ENCODE measurements around the gene URB2.
"Not testable (repeated sequence)": the region's sequence is repeated elsewhere in the genome, so short reads cannot be mapped to it uniquely, and the experiment has no call there.

The URB2 gene

DNA sequence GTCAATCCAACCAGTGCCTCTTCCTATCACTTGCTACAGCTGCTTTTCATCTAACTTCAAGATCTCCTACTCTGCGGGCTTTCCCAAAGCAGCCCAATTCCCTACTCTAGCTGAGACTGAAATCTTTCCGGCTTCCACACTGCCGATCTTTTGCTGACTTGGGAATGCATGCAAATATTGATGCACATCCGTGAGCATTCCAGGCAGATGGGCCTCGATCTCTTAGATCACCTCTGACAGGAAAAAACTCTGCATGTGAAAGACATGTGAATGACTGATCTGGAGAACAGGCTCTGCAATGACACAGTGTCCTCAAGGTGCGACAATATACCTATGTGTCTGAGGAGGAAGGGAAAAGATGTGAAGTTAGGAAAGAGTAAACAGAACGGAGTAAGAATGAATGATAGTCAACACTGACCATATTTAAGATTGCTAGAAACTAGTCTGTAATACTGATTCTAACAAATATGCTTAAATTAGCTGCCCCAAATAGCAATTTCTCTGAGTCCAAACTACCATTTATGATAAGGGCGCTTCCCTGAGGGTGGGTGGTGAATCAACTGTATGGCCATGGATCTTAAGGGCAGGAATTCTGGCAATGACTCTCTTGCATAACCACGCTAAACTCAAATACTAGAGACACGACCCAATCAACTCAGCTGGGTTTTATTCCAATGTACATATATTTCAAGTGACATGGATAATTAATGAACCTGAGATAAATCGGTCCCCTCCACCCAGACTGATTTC, 8.5 kb upstream of the URB2 start:
- no peak for DNase-seq

DNA sequence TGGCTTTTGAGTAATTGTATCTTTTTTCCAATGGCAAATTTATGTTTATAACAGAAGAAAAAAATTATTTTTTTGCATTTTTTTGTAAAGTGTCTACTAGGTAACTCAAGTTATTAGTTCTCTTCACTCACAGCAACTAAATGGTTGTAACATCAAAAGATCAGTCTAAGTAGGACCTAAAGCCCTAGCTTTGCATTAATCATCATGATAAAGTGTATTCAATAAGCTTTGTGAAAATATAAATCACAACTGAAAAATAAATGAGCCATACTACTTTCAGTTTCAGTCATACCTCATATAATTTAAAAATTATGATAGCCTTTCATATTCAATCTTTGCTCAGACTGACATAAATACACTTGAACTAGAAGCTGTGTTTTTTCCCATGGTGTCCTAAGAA, 7.0 kb upstream of the URB2 start:
- DNase-seq, result no peak

DNA sequence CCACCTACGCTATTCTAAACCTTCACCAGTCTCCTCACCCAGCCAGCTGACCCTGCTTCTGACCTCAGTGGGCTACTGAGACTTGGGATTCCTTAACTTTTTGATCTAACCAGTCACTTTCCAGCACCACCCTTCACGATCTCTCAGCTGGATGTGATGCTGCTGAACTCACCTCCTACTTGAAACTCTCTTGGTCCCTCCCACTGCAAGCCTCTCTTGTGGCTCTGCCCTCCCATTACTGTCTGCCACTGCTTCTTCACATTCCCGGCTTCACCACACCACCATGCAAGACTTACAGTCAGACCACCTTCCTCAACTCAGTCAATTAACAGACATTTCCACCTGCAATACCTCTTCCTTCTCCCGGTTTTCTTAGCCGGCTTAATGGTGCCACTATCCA, 6.4 kb upstream of the URB2 start:
- DNase-seq, result no peak

DNA sequence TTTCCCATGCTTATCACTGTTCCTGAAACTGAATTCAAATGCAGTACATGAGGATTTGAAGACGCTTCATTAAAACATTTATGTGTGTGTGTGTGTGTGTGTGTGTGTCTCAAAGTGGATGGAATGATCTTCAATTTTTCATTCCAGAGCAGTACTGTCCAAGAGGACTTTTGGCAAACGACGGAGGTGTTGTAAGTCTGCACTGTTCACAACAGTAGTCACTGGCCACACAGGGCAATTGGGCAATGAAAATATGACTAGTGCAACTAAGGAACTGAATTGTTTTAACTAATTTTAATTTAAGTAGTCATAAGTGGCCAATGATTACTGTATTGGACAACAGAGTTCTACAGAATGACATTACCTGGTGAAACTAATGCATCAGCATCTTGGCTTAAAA, 5.2 kb upstream of the URB2 start:
- DNase-seq, result no peak

DNA sequence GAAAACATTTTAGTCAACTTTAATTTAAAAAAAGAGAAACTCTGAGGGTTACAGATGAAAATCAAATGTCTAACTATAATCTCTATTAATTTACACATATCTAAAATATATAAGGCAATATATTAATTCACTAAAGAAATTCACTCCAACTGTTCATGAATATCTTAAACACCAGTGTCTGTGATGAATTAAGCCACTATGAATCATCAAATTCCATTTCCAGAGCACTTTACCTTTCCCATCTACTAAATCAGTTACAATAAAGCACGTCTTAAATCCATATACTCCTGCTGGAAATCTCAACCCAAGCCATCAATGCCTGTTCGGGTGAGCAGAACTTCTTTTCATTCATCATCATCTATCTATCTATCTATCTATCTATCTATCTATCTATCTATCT, 4.4 kb upstream of the URB2 start:
- no peak for DNase-seq

DNA sequence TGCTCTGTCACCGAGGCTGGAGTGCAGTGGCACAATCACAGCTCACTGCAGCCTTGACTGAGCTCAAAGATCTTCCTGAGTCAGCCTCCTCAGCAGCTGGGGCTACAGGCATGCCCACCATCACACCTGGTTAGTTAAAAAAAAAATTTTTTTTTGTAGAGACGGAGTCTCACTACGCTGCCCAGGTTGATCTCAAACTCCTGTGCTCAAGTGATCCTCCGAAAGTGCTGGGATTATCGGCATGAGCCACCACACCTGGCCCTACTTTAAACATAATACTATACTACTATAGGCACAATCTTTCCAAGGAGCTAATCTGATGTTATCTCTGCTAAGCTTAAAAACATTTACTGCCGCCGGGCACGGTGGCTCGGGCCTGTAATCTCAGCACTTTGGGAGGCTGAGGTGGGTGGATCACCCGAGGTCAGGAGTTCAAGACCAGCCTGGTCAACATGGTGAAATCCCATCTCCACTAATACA, 3.4 kb upstream of the URB2 start:
- not testable (repeated sequence) for DNase-seq

DNA sequence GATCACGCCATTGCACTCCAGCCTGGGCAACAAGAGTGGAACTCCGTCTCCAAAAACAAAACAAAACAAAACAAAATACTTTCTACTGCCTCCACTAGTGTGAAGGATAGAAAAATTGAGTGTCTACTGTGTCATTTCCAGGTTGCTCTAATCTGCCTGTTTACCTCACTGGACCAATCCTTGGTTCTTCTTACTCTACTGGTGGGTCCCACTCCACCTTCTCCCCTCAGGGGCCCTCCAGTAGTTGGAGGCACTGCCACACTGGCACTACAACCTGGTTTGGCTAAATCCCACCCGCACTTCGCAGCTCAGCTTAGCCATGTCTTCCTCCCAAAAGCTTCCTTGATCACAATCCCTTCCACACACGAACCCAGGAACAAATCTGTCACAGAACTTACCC, 2.8 kb upstream of the URB2 start:
- DNase-seq, result no peak

DNA sequence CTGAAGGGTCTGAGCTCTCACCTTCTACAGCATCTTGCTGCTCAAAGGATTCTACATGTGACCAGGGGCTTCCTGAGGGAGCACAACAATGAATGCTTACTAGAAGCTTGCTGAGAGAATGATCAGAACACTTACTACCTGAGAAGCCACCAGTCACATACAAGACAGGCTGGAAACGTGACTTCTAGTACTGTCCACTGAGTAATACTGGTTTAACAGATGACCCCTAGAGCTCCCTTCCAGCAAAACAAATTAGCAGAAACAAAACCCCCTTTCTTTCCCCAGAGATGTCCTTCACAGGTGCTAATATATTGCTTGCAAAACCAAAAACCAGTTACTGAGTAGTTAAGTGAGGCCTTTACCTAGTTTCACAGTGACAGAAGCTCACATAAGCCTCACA, 2.2 kb upstream of the URB2 start:
- DNase-seq, result no peak

DNA sequence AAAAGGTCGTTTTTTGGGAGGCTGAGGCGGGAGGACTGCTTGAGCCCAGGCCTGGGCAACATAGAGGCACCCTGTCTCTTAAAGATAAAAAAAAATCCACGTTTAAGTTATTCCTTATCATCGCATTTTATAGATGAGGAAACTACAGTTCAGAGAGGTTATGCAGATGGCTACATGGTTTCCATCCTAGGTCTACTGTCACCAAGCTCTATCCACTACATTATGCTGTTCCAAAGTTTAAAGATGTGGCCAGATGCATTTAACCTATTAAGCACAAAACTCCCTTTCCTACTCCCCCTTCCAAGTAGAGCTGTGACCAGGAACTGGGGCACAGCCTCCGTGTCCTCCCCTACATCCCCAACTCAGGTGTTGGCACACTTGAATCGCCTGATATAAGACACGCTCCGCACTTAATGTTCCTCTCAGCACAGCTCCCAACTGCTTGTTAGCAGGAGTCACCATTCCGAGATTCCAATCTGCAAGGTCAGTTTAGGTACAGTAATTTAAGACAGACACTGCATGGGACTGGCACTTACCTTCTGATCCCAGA, 1.5 kb upstream of the URB2 start:
- DNase-seq, result no peak

DNA sequence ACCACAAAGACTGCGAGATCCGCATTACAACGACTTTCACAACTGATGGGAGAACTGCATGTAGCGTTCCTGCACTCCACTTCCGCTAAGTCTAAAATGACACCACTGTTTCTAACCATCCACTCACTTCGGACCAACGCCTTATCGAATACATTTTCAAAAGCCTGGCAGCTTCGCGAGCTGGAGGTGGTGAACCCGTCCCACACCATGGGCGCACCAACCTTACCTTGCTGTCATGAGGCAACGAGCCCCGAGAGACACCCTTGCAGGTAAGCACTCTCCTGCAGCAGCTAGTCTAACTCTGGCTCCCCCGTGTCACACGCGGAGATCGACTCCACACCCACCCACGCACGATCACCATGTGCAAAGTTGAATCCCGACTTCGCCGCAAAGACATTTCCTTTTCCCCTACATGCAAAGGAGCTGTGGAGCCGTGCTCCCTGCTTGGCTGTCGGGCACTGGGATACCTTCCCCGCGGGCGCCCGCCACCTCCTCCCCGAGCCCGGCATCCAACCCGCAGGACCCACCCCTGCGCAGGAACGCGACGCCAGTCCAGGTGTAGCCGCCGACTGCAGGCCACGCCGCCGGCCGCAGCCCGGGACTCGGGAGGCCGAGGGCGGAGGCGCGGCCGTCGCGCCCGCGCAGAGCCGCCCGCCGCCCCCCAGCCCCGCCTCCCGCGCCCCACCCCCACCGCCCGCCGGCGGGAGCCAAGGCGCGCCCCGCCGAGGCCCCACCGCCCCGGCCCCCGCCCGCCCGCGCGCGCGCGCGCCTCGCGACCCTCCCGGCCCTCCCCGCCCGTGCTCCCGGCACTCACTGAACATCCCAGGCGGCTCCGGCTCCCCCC, 754 bp upstream of the URB2 start:
- DNase-seq, result peak; percentile 60

DNA sequence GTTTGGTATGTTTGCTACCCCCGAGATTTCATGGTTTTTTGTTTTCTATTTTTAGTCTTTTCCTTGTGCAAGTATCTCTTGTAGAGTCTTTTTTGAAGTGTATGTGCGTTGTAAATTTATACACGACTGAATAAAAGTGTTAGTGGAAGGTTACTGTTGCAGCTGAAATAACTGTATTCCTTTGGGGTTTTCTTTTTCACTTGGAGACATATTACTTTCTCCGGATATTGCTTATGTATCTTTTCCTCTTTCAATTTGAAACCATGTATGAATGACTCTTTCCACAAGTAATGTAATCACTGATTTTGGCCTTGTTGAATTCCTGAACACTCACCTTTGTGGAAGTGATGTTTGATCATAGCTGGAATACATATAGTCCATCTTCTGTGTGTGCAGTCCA, 956 bp downstream of the URB2 start:
- DNase-seq, result no peak

DNA sequence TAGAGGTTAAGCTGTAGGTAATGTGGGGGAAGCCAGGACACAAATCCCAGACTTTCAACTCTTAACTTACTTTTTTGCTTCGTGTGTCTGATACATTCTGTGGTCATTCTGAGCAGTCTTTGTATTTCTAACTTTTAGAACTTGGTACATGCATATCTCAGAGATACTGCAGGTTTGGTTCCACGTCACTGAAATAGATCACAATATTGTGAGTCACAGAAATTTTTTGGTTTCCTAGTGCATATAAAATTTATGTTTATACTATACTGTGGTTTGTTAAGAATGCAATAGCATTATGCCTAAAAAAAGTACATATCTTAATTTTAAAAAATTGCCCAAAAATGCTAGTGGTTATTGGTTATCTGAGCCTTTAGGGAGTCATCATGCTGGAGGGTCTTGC, 3.2 kb downstream of the URB2 start:
- no peak for DNase-seq

DNA sequence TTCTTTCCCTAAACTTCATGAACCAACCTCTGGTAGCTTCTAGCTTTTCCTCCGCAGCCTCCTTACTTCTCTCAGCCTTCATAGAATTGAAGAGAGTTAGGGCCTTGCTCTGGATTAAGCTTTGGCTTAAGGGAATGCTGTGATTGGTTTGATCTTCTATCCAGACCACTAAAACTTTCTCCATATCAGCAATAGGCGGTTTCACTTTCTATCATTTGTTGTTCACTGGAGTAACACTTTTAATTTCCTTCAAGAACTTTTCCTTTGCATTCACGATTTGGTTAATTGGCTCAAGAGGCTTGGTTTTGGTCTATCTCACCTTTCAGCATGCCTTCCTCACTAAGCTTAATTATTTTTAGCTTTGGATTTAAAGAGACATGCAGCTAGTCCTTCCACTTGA, 5.1 kb downstream of the URB2 start:
- DNase-seq, result no peak

DNA sequence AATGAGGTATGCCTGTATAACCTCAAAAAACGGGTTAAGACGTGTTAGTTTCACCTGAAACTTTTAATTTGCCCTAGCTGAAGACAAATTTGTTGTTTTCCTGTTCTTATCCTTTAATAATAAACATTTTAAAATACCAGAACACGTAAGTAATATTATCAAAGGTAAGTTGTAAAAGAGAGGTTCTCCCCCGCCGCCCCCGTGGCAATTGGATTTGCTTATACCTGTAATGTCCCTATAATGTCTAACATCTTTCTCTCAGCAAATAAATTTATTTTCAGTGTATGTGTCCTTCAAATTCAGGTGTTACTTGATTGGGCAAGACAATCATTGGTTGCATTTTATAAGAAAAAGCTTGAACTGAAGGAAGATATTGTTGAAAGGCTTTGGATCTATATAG, 5.9 kb downstream of the URB2 start:
- no peak for DNase-seq

DNA sequence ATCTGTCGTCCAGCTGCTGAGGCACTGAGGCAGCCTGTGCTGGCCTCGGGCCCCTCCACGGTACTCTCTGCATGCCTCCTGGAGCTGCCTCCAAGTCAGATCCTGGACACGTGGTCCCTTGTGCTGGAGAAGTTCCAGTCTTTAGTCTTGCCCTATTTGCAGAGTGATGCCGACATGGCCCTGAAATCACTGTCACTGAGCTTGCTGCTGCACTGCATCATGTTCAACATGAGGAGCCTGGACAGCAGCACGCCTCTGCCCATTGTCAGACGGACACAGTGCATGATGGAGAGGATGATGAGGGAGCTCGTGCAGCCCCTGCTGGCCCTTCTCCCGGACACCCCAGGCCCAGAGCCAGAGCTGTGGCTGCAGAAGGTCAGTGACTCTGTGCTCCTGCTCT, 10.0 kb downstream of the URB2 start:
- DNase-seq, result no peak

DNA sequence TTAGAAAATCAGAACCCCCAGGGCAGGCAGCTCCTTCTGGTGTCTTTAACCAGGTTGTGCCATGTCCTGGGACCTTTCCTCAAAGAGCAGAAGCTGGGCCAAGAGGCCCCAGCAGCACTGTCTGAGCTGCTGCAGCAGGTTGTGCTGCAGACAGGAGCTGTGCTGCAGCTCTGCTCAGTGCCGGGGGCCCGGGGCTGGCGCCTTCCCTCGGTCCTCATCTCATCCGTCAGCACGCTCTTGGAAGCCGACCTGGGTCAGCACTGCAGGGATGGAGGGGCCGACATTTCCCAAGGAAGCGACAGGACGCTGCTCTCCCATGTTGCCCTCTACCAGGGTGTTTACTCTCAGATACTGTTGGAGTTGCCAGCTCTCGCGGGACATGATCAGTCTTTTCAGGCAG, 11.7 kb downstream of the URB2 start:
- DNase-seq, result no peak

DNA sequence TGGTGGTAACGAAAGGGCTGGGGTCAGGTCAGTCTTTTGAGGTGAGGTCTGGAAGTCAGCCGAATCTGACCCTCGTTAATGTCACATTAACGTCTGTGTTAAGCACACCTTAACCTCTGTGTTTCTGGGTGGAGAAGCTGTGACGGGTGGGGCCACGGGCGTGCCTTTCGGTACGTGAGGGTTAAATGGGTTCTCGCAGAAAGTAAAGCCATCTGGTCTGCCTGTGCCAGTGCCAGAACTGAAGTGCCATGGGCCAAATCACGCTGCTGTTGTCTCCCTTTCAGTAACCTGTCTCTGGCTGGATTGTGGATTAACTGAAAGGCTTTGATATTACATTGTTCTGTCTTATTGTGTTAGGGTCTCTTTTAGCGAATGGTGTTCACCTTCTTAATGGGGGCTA, 14.4 kb downstream of the URB2 start:
- DNase-seq, result no peak

DNA sequence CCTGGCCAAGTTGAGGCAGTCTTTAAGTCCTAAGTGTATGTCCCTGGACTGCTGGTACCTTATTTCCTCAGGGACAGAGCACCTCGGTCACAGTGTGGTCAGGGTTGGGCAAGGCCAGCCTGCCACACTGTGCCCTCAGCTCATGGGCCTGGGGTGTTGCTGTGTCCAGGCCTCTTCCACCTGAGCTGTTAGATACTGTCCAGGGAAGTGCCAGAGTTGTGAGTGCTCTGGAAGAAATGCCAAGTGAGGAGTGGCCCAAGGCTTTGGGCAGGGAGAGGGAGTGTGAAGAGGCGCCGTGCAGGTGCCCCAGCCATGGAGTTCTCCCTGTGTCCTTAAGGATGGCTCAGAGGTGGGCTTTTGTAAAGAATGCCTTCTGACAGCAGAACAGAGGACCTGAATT, 15.3 kb downstream of the URB2 start:
- no peak for DNase-seq

DNA sequence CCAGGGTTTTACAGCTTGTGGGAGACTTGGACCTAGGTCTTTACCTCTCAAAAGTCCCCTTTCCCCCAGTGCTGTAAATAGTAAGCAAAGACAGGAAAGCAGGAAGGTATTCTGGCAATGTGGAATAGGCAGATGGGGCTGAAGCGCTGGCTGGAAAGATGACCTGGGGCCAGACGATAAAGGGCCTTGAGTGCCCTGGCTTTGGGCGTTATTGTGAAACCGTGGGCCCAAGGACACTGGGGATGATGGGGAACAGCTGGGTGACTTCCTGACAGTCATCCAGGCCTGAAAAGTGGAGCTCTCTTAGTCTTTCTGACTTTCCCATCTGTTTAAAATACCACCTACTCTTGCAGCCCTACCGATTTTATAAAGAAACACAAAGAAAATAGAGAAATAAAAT, 16.3 kb downstream of the URB2 start:
- DNase-seq, result no peak

DNA sequence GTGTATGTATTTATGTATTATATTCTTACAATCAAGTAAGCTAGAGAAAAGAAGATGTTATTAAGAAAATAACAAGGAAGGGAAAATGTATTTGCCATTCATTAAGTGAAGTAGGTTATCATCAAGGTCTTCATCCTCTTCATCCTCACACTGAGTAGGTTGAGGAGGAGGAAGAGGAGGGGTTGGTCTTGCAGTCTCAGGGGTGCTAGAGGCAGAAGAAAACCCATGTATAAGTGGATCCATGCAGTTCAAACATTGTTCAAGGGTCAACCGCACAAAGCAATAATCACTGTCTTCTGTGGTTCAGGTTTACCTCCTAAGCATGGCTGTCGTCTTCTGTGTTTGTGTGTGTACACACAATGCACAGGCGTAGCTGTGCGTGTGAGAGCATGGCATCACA, 16.9 kb downstream of the URB2 start:
- no peak for DNase-seq

DNA sequence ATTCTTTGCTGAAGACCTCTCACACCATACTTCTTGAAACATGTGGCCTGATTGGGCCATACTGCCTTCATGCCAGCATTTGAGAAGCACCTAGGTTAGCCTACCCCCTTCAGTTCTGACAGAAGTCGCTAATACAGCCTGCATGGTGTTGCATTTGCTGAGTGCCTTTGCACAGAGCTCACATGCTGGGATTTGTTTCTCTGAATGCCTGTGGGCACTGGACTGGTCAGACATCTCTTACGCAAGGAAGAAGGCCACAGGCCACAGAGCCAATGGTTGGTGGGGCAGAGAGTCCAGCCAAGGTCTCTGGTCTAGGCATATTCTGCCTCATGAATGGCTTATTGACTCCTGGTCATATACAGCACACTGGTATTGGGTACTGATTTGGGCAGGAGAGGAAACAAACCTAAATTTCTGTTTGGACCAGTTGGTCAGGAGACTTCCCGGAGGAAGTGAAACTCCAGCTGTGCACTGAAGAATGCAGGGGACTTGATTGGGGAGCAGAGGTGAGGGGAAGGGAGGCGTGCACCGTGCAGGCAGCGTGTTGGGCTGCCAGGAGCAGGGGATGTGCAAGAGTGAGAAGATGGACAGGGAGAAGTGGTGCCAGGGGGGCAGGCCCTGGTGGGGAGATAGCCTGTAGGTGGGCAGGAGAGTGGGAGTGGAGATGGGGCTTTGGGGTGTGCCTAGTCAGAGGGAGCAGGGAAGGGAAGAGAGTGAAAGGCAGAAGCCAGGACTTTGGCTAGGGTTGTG, 18.1 kb downstream of the URB2 start:
- DNase-seq, result no peak

DNA sequence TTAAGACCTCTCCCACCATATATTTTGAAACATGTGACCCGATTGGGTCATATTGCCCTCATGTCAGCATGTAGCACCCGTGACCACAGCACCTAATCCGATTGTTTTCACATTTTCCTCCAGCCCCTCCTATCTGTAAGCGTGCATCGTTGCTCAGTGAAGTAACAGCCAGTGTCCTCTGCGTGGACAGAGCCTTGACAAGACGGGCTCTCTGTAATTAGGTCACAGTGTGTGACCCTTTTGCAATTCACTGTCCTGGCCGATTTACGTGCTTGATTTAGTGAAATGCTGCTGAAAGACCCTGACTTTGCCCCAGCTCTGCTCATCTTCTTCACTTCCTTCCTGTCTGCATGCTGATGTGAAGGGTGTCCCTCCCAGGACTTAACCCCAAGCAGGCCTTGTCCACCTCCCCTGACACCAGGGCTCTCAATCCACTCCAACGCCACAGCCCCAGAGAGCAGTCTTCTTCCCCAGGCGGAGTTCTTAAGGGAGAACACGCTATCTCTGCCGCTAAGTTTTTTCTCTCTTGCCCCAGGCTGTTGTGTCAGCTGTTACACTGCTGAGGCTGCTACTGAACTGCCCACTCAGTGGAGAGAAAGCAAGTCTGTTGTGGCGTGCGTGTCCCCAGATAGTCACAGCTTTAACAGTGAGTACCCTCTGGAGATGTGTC, 19.4 kb downstream of the URB2 start:
- no peak for DNase-seq

DNA sequence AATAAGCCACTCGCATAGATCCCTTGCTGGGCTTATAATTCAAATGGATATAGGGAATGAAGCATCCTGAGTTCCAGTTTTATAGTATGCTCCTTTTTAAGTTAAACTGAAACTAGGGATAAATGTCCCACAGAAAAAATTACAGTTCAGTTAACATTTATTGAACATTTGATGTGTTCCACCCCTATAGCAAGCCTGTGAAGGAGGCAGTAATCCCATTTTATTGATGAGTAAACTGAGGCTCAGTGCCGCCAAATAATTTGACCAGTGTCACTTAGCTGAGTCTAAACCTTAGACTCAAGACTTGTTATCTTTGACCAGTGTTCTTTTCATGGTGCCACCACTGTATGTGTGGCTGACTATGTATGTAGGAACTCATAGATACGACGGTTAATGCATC, 22.4 kb downstream of the URB2 start:
- no peak for DNase-seq

All from NCI-H1436 (cell line).